Mammary epithelial cell (primary cell): ENCODE data around the gene PCDHGA2.

ENCODE experiments used
- CTCF ChIP-seq, 2 donors: IDR thresholded peaks in 1 of 2; conservative IDR thresholded peaks in 1 of 2; 2 replicates each; pipeline ENCODE4 v1.5.1; 2011 to 2012; ENCODE audit warnings: inconsistent platforms in 2 of 2, low read length in 2 of 2, mild to moderate bottlenecking in 2 of 2, control low read depth in 1 of 2, low read depth in 1 of 2; ENCODE audit not compliant: insufficient read depth in 1 of 2; ENCODE audit errors: extremely low read depth in 1 of 2
- EZH2 ChIP-seq: IDR thresholded peaks from 2 replicates; pipeline ENCODE4 v1.6.1; 2012; ENCODE audit warnings: low read length, inconsistent platforms, borderline replicate concordance

- no peak for TF ChIP-seq EZH2
- no peak for TF ChIP-seq CTCF (conservative IDR thresholded peaks at IDR 0.05 in 1 of 2, IDR thresholded peaks at IDR 0.05 in 1 of 2; ENCODE audit: extremely low read depth in 1 of 2, insufficient read depth in 1 of 2, low read depth in 1 of 2, low read length in 2 of 2)
These were observed 16.3 kb upstream of the PCDHGA2 start for GRCh38 chr5:141322261-141322660.
